Hair follicular keratinocyte (primary cell): ENCODE data around the gene AGTRAP. TPM values are rescaled to one million over a fixed set of nuclear protein-coding genes. Genes with fewer than 3 reads are reported as not detected.

Experiments
- total RNA-seq: library from RNA; depleted of rRNA; stranded (reverse); fragments of >200 nt; gene quantifications from 2 replicates; pipeline ENCODE4 v1.2.3, GENCODE V29; 2015

AGTRAP gene
- total RNA-seq, result 151 and 193 TPM in 2 replicates

GRCh38 chr1:11735854-11736745 is at the start of gene AGTRAP:
AGTRAP (plus strand) TSS chr1:11736136; CDS start chr1:11736209, 73 bp downstream.

GRCh38 chr1:11691302-11691914 is 44.5 kb upstream of the AGTRAP start, which contains the start of gene DRAXIN:
DRAXIN (plus strand) TSS chr1:11691710; CDS start chr1:11706259, 14,549 bp downstream.

GRCh38 chr1:11761988-11762406 is 26.1 kb downstream of the AGTRAP start, which contains the start of gene C1orf167:
C1orf167 (plus strand) TSS chr1:11762193; CDS start chr1:11764401, 2,208 bp downstream.

Other genes starting within 250 kb of the AGTRAP start
- gene FBXO2, start 81.7 kb upstream of the AGTRAP start, total RNA-seq, result 28.9 and 61.7 TPM in 2 replicates
- 12.7 and 13.9 TPM in 2 replicates for gene FBXO44, start 81.3 kb upstream of the AGTRAP start, total RNA-seq
- 13.4 and 16.9 TPM in 2 replicates for gene FBXO6, start 71.9 kb upstream of the AGTRAP start, total RNA-seq
- 62.5 and 71.8 TPM in 2 replicates for gene MAD2L2, start 55.0 kb upstream of the AGTRAP start, total RNA-seq
- gene DRAXIN, start 44.4 kb upstream of the AGTRAP start, total RNA-seq, result not detected in 2 replicates
- not detected in 2 replicates for gene C1orf167, start 26.1 kb downstream of the AGTRAP start, total RNA-seq
- gene MTHFR, start 69.8 kb downstream of the AGTRAP start, total RNA-seq, result 13.3 and 19.4 TPM in 2 replicates
- gene CLCN6, start 70.1 kb downstream of the AGTRAP start, total RNA-seq, result 7.9 and 9.3 TPM in 2 replicates
- gene NPPA, start 111.6 kb downstream of the AGTRAP start, total RNA-seq, result not detected in 2 replicates
- gene NPPB, start 122.8 kb downstream of the AGTRAP start, total RNA-seq, result not detected in 2 replicates
- 68.7 and 71.7 TPM in 2 replicates for gene KIAA2013, start 190.3 kb downstream of the AGTRAP start, total RNA-seq
- gene PLOD1, start 198.6 kb downstream of the AGTRAP start, total RNA-seq, result 114 and 117 TPM in 2 replicates
- 92.5 and 120 TPM in 2 replicates for gene MFN2, start 244.3 kb downstream of the AGTRAP start, total RNA-seq